Fibroblast of lung (primary cell): ENCODE data around the gene BCDIN3D. TPM values are rescaled to one million over a fixed set of nuclear protein-coding genes. Genes with fewer than 3 reads are reported as not detected.
A peak's percentile ranks its signal among the peaks of the same experiment; 100 is the strongest.

Source experiments
- DNase-seq, 2 donors: peaks; one replicate each; pipeline versions ENCODE4 v3.0.0 to v3.0.0-alpha.2; 2010; ENCODE audit warnings: low read depth in 2 of 2
- H2AFZ ChIP-seq: 2 replicates; pipeline ENCODE4 v1.5.1; 2012; ENCODE audit warnings: low read length, control low read depth, inconsistent platforms
- H3K27ac ChIP-seq: 2 replicates; pipeline ENCODE4 v1.5.1; 2011; ENCODE audit warnings: low read length, control low read depth; ENCODE audit not compliant: insufficient read depth
- H3K27me3 ChIP-seq: 2 replicates; pipeline ENCODE4 v1.5.1; 2011; ENCODE audit warnings: mild to moderate bottlenecking, low read length; ENCODE audit not compliant: control insufficient read depth, insufficient read depth
- H3K36me3 ChIP-seq: 2 replicates; pipeline ENCODE4 v1.5.1; 2011; ENCODE audit warnings: low read length; ENCODE audit not compliant: control insufficient read depth, insufficient read depth
- H3K4me1 ChIP-seq: 2 replicates; pipeline ENCODE4 v1.5.1; 2011; ENCODE audit warnings: low read length; ENCODE audit not compliant: control insufficient read depth, insufficient read depth; ENCODE audit errors: extremely low read depth
- H3K4me2 ChIP-seq: 2 replicates; pipeline ENCODE4 v1.5.1; 2011; ENCODE audit warnings: low read length, control low read depth; ENCODE audit not compliant: insufficient read depth; ENCODE audit errors: extremely low read depth
- H3K4me3 ChIP-seq, 4 experiments: fragments of 200-600 bp in 1 of 4; sonication (generic) in 1 of 4; replicated peaks in 1 of 4; 2 replicates each; pipeline ENCODE4 v1.5.1; 2011 to 2016; ENCODE audit warnings: low read length in 4 of 4, low read depth in 3 of 4, mild to moderate bottlenecking in 3 of 4, control low read depth in 2 of 4, inconsistent platforms in 1 of 4, mixed read lengths in 1 of 4; ENCODE audit not compliant: insufficient read depth in 1 of 4; ENCODE audit errors: control extremely low read depth in 1 of 4
- H3K79me2 ChIP-seq: 2 replicates; pipeline ENCODE4 v1.5.1; 2012; ENCODE audit warnings: mild to moderate bottlenecking, low read length, inconsistent platforms; ENCODE audit not compliant: control insufficient read depth, insufficient read depth
- H3K9ac ChIP-seq: 2 replicates; pipeline ENCODE4 v1.5.1; 2011; ENCODE audit warnings: mild to moderate bottlenecking, low read length, control low read depth; ENCODE audit not compliant: insufficient read depth
- H3K9me3 ChIP-seq: 2 replicates; pipeline ENCODE4 v1.5.1; 2012; ENCODE audit warnings: low read depth, low read length; ENCODE audit not compliant: control insufficient read depth, insufficient read depth
- H4K20me1 ChIP-seq: 2 replicates; pipeline ENCODE4 v1.5.1; 2011; ENCODE audit warnings: low read length; ENCODE audit not compliant: control insufficient read depth, insufficient read depth; ENCODE audit errors: extremely low read depth
- CTCF ChIP-seq, 2 donors: IDR thresholded peaks in 1 of 2; conservative IDR thresholded peaks in 1 of 2; 1 replicate in 1 of 2; 2 replicates in 1 of 2; pipeline ENCODE4 v1.5.1; 2011 to 2012; ENCODE audit warnings: low read length in 2 of 2, control low read depth in 1 of 2, inconsistent platforms in 1 of 2, low read depth in 1 of 2, mild to moderate bottlenecking in 1 of 2
- EZH2 ChIP-seq: IDR thresholded peaks from 2 replicates; pipeline ENCODE4 v1.5.1; 2012; ENCODE audit warnings: low read length, control low read depth, mild to moderate bottlenecking; ENCODE audit errors: missing control alignments
- polyA plus RNA-seq, 2 donors: library from polyadenylated mRNA; depleted of rRNA in 1 of 2; stranded (reverse) in 1 of 2; unstranded in 1 of 2; fragments of >200 nt; gene quantifications; 2 replicates each; pipeline ENCODE4 v1.2.1, GENCODE V29; 2011 to 2012; ENCODE audit warnings: missing spikeins in 1 of 2
- total RNA-seq: library from RNA; depleted of rRNA; stranded (reverse); fragments of >200 nt; gene quantifications from 2 replicates; pipeline ENCODE4 v1.2.1, GENCODE V29; 2014

Gene BCDIN3D
- total and polyA plus RNA-seq, 2 donors (not counting 1 experiment from before 2014, with no cell fraction given): 3.2 to 4.5 TPM

- Histone ChIP-seq H3K9ac (peak overlapping the region; percentile 66), H3K27ac (peak overlapping the region; percentile 79), H3K36me3 (peaks cover 2% of the 10 kb centered on the region), H3K4me3 (peak overlapping the region; percentile 78 to 93 (median 82)), H2AFZ (no peak overlapping the region), H3K79me2 (peaks cover 40% of the 10 kb centered on the region), H4K20me1 (no peaks in the 10 kb centered on the region), H3K4me1 (peaks cover 32% of the 10 kb centered on the region), H3K4me2 (peak overlapping the region; percentile 99), H3K27me3 (no peaks in the 10 kb centered on the region), H3K9me3 (no peaks in the 10 kb centered on the region)
- TF ChIP-seq EZH2 (no peak), CTCF (conservative IDR thresholded peaks at IDR 0.05 in 1 of 2, IDR thresholded peaks at IDR 0.05 in 1 of 2; ENCODE audit: low read depth in 1 of 2, low read length in 2 of 2) (no peak)
- DNase-seq: peak; percentile 67 to 68
Observed at GRCh38 chr12:49827401-49828099, 15.4 kb downstream of the BCDIN3D start.

GRCh38 chr12:49827051-49827400 is 15.9 kb downstream of the BCDIN3D start:
- no peak overlapping the region for H2AFZ ChIP-seq
- H3K4me3 ChIP-seq: peak overlapping the region; percentile 78 to 93 (median 82)
- peak overlapping the region; percentile 66 for H3K9ac ChIP-seq
- peaks cover 32% of the 10 kb centered on the region for H3K4me1 ChIP-seq
- H3K27me3 ChIP-seq: no peaks in the 10 kb centered on the region
- DNase-seq: no peak
- H3K79me2 ChIP-seq: peaks cover 41% of the 10 kb centered on the region
- H3K36me3 ChIP-seq: peaks cover 2% of the 10 kb centered on the region
- no peaks in the 10 kb centered on the region for H3K9me3 ChIP-seq
- H4K20me1 ChIP-seq: no peaks in the 10 kb centered on the region
- TF ChIP-seq CTCF (conservative IDR thresholded peaks at IDR 0.05 in 1 of 2, IDR thresholded peaks at IDR 0.05 in 1 of 2; ENCODE audit: low read depth in 1 of 2, low read length in 2 of 2) (no peak), EZH2 (no peak)
- peak overlapping the region; percentile 79 for H3K27ac ChIP-seq
- H3K4me2 ChIP-seq: peak overlapping the region; percentile 99

GRCh38 chr12:49825971-49826421 is 16.9 kb downstream of the BCDIN3D start:
- peaks cover 50% of the 10 kb centered on the region for H3K79me2 ChIP-seq
- H3K36me3 ChIP-seq: peaks cover 2% of the 10 kb centered on the region
- H3K9ac ChIP-seq: peak overlapping the region; percentile 36
- TF ChIP-seq CTCF (conservative IDR thresholded peaks at IDR 0.05 in 1 of 2, IDR thresholded peaks at IDR 0.05 in 1 of 2; ENCODE audit: low read depth in 1 of 2, low read length in 2 of 2) (no peak), EZH2 (no peak)
- peak in 1 of 2 donors; percentile 60 for DNase-seq
- H3K4me3 ChIP-seq: peak overlapping the region in 2 of 4 experiments; percentile 78 to 93
- H4K20me1 ChIP-seq: no peaks in the 10 kb centered on the region
- peak overlapping the region; percentile 99 for H3K4me2 ChIP-seq
- H3K27me3 ChIP-seq: no peaks in the 10 kb centered on the region
- H3K9me3 ChIP-seq: no peaks in the 10 kb centered on the region
- peaks cover 32% of the 10 kb centered on the region for H3K4me1 ChIP-seq
- H2AFZ ChIP-seq: no peak overlapping the region
- H3K27ac ChIP-seq: peak overlapping the region; percentile 79
